ENCODE results near the gene P2RX3.

The P2RX3 gene

GRCh38 chr11:57409321-57410100 is 71.4 kb downstream of the P2RX3 start:
- Mint-ChIP-seq H3K9me3 (no peaks in the 10 kb centered on the region), H3K27ac (peak overlapping the region; percentile 62), H3K27me3 (no peaks in the 10 kb centered on the region), H3K36me3 (ENCODE audit: low read depth) (peaks cover 90% of the 10 kb centered on the region), H3K4me1 (peaks cover 85% of the 10 kb centered on the region), H3K4me3 (no peak overlapping the region)
- ATAC-seq (no peak), DNase-seq (no peak)

GRCh38 chr11:57410287-57410686 is 72.1 kb downstream of the P2RX3 start:
- H3K9me3 Mint-ChIP-seq, result no peaks in the 10 kb centered on the region
- ATAC-seq, result no peak
- no peak overlapping the region for H3K4me3 Mint-ChIP-seq
- H3K27me3 Mint-ChIP-seq, result no peaks in the 10 kb centered on the region
- peaks cover 85% of the 10 kb centered on the region for H3K4me1 Mint-ChIP-seq
- no peak for DNase-seq
- peak overlapping the region; percentile 64 for H3K27ac Mint-ChIP-seq
- peaks cover 91% of the 10 kb centered on the region for H3K36me3 Mint-ChIP-seq (ENCODE audit: low read depth)

DNA sequence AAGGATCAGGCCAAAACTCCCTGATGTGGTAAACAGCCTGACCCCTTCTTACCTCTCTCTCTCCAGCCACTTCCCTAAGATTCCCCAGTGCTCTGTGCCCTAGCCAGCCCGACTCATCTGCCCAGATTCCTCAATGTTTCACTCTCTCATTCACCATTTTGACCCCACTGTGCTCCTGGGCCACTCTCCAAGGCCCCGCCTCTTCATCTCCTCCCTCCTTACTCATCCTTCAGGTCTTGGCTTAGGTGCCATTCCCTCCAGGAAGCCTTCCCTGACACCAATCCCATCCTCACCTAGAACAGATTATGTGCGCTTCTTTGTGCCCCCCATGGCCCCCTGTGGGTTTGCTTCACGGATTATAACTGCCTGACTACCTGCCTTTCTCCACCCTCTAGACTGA is 75.5 kb downstream of the P2RX3 start:
- ATAC-seq (no peak), DNase-seq (no peak)
- peak overlapping the region; percentile 1 for H3K4me3 Mint-ChIP-seq
- peak overlapping the region; percentile 52 for H3K27ac Mint-ChIP-seq
- no peaks in the 10 kb centered on the region for H3K27me3 Mint-ChIP-seq
- H3K4me1 Mint-ChIP-seq, result peaks cover 76% of the 10 kb centered on the region
- peaks cover 91% of the 10 kb centered on the region for H3K36me3 Mint-ChIP-seq (ENCODE audit: low read depth)
- H3K9me3 Mint-ChIP-seq, result no peaks in the 10 kb centered on the region

DNA sequence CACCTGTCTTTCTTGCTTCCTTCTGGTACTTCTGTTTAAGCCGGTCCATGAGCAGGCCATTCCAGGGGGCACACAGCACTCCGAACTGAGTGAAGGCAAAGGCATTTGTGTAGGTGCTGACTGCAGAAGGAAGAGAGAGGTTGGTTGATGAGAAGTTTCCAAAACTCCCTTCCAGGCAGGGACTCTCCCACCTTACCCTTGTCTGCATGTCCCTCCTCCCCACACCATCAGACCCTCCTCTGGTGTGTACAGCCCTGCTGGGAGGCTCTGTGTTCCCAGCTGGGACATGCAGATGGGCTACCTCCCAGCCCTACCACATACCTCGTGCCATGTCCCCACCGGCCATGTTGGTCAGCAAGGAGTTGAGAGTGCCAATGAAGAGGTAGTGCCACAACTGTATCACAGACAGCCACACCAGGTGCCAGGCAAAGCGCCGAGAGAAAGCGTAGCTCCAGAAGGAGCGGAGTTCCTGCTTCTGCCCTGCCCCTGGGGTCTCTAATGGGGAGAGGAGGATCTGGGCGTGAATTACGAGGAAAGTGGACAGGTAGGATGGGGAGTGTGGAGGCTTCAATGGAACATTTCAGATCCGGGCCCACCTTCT is 76.6 kb downstream of the P2RX3 start:
- ATAC-seq (peak; percentile 64), DNase-seq (no peak)
- peak overlapping the region; percentile 54 for H3K27ac Mint-ChIP-seq
- no peaks in the 10 kb centered on the region for H3K9me3 Mint-ChIP-seq
- H3K4me1 Mint-ChIP-seq, result peaks cover 74% of the 10 kb centered on the region
- peak overlapping the region; percentile 45 for H3K4me3 Mint-ChIP-seq
- H3K36me3 Mint-ChIP-seq (ENCODE audit: low read depth), result peaks cover 88% of the 10 kb centered on the region
- no peaks in the 10 kb centered on the region for H3K27me3 Mint-ChIP-seq

- Mint-ChIP-seq H3K27ac (no peak overlapping the region), H3K9me3 (no peaks in the 10 kb centered on the region), H3K4me3 (no peak overlapping the region), H3K36me3 (ENCODE audit: low read depth) (peaks cover 92% of the 10 kb centered on the region), H3K27me3 (no peaks in the 10 kb centered on the region), H3K4me1 (peaks cover 76% of the 10 kb centered on the region)
- DNase-seq (no peak), ATAC-seq (no peak)
Observed at GRCh38 chr11:57416436-57416835, 78.3 kb downstream of the P2RX3 start.

- Mint-ChIP-seq H3K27ac (peak overlapping the region; percentile 46), H3K4me3 (peak overlapping the region; percentile 14), H3K27me3 (no peaks in the 10 kb centered on the region), H3K36me3 (ENCODE audit: low read depth) (peaks cover 93% of the 10 kb centered on the region), H3K4me1 (peaks cover 79% of the 10 kb centered on the region), H3K9me3 (no peaks in the 10 kb centered on the region)
- ATAC-seq (no peak), DNase-seq (no peak)
Observed at GRCh38 chr11:57417056-57417455, 78.9 kb downstream of the P2RX3 start.

DNA sequence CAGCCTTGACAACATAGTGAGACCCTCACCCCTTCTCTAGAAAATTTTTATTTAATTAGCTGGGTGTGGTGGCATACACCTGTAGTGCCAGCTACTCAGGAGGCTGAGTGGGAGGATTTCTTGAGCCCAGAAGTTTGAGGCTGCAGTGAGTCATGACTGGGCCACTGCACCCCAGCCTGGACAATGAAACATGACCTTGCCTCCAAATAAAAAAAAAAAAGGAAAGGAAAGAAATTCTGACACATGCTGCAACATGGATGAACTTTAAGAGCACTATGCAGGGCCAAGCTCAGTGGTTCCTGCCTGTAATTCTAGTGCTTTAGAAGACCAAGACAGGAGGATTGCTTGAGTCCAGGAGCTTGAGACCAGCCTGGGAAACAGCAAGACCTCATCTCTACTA is 80.0 kb downstream of the P2RX3 start:
- Mint-ChIP-seq H3K4me3 (no peak overlapping the region), H3K9me3 (no peaks in the 10 kb centered on the region), H3K27ac (no peak overlapping the region), H3K4me1 (peaks cover 83% of the 10 kb centered on the region), H3K36me3 (ENCODE audit: low read depth) (peaks cover 94% of the 10 kb centered on the region), H3K27me3 (no peaks in the 10 kb centered on the region)
- ATAC-seq (no peak), DNase-seq (no peak)

DNA sequence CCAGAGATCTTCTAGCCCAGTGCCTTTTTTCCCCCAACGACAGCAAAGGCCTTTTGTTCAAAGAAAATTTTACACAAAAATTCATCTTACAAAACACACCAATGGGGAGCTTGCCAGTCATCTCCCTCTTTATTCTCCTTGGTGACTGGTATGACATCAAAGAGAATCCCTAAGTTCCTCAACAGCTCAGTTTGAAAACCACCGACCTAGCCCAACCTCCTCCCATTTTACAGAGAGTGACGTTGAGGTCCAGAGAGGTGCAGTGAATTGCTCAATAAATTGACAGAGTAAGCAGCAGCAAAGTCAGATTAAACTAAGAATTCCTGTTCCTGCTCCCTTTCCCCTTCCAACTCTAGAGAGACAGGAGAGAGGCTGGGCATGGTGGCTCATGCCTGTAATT is 81.0 kb downstream of the P2RX3 start:
- no peaks in the 10 kb centered on the region for H3K27me3 Mint-ChIP-seq
- peaks cover 83% of the 10 kb centered on the region for H3K4me1 Mint-ChIP-seq
- DNase-seq (no peak), ATAC-seq (no peak)
- H3K4me3 Mint-ChIP-seq, result no peak overlapping the region
- no peaks in the 10 kb centered on the region for H3K9me3 Mint-ChIP-seq
- H3K27ac Mint-ChIP-seq, result no peak overlapping the region
- peaks cover 94% of the 10 kb centered on the region for H3K36me3 Mint-ChIP-seq (ENCODE audit: low read depth)

GRCh38 chr11:57421066-57421465 is 82.9 kb downstream of the P2RX3 start:
- no peak for DNase-seq
- Mint-ChIP-seq H3K27ac (peak overlapping the region; percentile 26), H3K36me3 (ENCODE audit: low read depth) (peaks cover 96% of the 10 kb centered on the region), H3K9me3 (no peaks in the 10 kb centered on the region), H3K27me3 (no peaks in the 10 kb centered on the region), H3K4me1 (peaks cover 82% of the 10 kb centered on the region), H3K4me3 (no peak overlapping the region)
- no peak for ATAC-seq

GRCh38 chr11:57421805-57422204 is 83.7 kb downstream of the P2RX3 start:
- H3K27ac Mint-ChIP-seq, result peak overlapping the region; percentile 26
- peaks cover 84% of the 10 kb centered on the region for H3K4me1 Mint-ChIP-seq
- H3K9me3 Mint-ChIP-seq, result no peaks in the 10 kb centered on the region
- peaks cover 94% of the 10 kb centered on the region for H3K36me3 Mint-ChIP-seq (ENCODE audit: low read depth)
- peak overlapping the region; percentile 98 for H3K4me3 Mint-ChIP-seq
- DNase-seq, result no peak
- ATAC-seq, result no peak
- no peaks in the 10 kb centered on the region for H3K27me3 Mint-ChIP-seq
